IPS DF 4.7 (cell line): ENCODE results near the gene PRDM15.

Experiments used
- DNase-seq: peaks from one replicate; pipeline ENCODE4 v3.0.0-alpha.2; 2013; ENCODE audit warnings: low spot score; ENCODE audit errors: extremely low read depth

The PRDM15 gene

GRCh38 chr21:41885341-41886024 is 6.3 kb upstream of the PRDM15 start:
- no peak for DNase-seq

GRCh38 chr21:41884501-41885030 is 5.4 kb upstream of the PRDM15 start:
- no peak for DNase-seq

GRCh38 chr21:41883582-41883981 is 4.4 kb upstream of the PRDM15 start:
- DNase-seq = no peak

- DNase-seq = no peak
These were observed 1.9 kb upstream of the PRDM15 start for GRCh38 chr21:41881051-41881450.

- no peak for DNase-seq
These were observed 1.0 kb upstream of the PRDM15 start for GRCh38 chr21:41880153-41880552.

GRCh38 chr21:41878831-41879189 is 334 bp downstream of the PRDM15 start:
- DNase-seq = no peak

GRCh38 chr21:41877901-41878830 is 978 bp downstream of the PRDM15 start:
- no peak for DNase-seq

GRCh38 chr21:41876928-41877652 is 2.1 kb downstream of the PRDM15 start:
- DNase-seq = no peak

- DNase-seq = no peak
These were observed 2.7 kb downstream of the PRDM15 start for GRCh38 chr21:41876396-41876795.

- DNase-seq = no peak
These were observed 4.1 kb downstream of the PRDM15 start for GRCh38 chr21:41875086-41875485.

GRCh38 chr21:41874611-41875010 is 4.5 kb downstream of the PRDM15 start:
- DNase-seq = no peak

GRCh38 chr21:41873426-41873825 is 5.7 kb downstream of the PRDM15 start:
- no peak for DNase-seq

- no peak for DNase-seq
These were observed 6.1 kb downstream of the PRDM15 start for GRCh38 chr21:41873005-41873404.

GRCh38 chr21:41871293-41872030 is 7.7 kb downstream of the PRDM15 start:
- DNase-seq = no peak

GRCh38 chr21:41869771-41870170 is 9.4 kb downstream of the PRDM15 start:
- no peak for DNase-seq

GRCh38 chr21:41868062-41868710 is 11.0 kb downstream of the PRDM15 start:
- DNase-seq = no peak

- DNase-seq = no peak
These were observed 11.8 kb downstream of the PRDM15 start for GRCh38 chr21:41867313-41867712.

- DNase-seq = no peak
These were observed 12.8 kb downstream of the PRDM15 start for GRCh38 chr21:41866274-41866809.

GRCh38 chr21:41865002-41865777 is 14.0 kb downstream of the PRDM15 start:
- no peak for DNase-seq
